DND-41 (cell line): ENCODE data around the gene EGFL8.

Experiments used
- ATAC-seq: fragments of 200-7000 bp; cut with Tn5 transposase; 3 replicates; pipeline ENCODE4 v1.9.1; 2021; ENCODE audit warnings: low read depth; ENCODE audit not compliant: insufficient read depth
- DNase-seq: peaks from one replicate; pipeline ENCODE4 v3.0.0-alpha.2; 2020
- H2AFZ ChIP-seq: 2 replicates; pipeline ENCODE4 v1.6.0; 2012; ENCODE audit warnings: low read depth, low read length
- H3K27ac ChIP-seq: 2 replicates; pipeline ENCODE4 v1.5.1; 2012; ENCODE audit warnings: low read length, inconsistent platforms
- H3K27me3 ChIP-seq: fragments of 200-600 bp; sonication (generic); 2 replicates; pipeline ENCODE4 v1.6.0; 2012; ENCODE audit warnings: low read length, mild to moderate bottlenecking, inconsistent platforms; ENCODE audit not compliant: insufficient read depth, poor library complexity
- H3K36me3 ChIP-seq: 2 replicates; pipeline ENCODE4 v1.5.1; 2012; ENCODE audit warnings: low read length, inconsistent platforms; ENCODE audit not compliant: insufficient read depth
- H3K4me1 ChIP-seq: 2 replicates; pipeline ENCODE4 v1.5.1; 2012; ENCODE audit warnings: mild to moderate bottlenecking, low read length; ENCODE audit not compliant: insufficient read depth
- H3K4me2 ChIP-seq: 2 replicates; pipeline ENCODE4 v1.6.0; 2012; ENCODE audit warnings: mild to moderate bottlenecking, moderate library complexity, low read length, inconsistent platforms; ENCODE audit not compliant: insufficient read depth
- H3K4me3 ChIP-seq, 2 experiments: fragments of 200-600 bp in 1 of 2; shearing (Covaris generic) in 1 of 2; 2 replicates each; pipeline ENCODE4 v1.5.1; 2012 to 2016; ENCODE audit warnings: inconsistent platforms in 2 of 2, low read length in 2 of 2, mild to moderate bottlenecking in 2 of 2, low read depth in 1 of 2, moderate library complexity in 1 of 2
- H3K79me2 ChIP-seq: 2 replicates; pipeline ENCODE4 v1.6.0; 2012; ENCODE audit warnings: low read length, inconsistent platforms; ENCODE audit not compliant: insufficient read depth
- H3K9ac ChIP-seq: 2 replicates; pipeline ENCODE4 v1.6.0; 2012; ENCODE audit warnings: low read depth, mild to moderate bottlenecking, inconsistent platforms, low read length, moderate library complexity
- H3K9me3 ChIP-seq: 2 replicates; pipeline ENCODE4 v1.5.1; 2012; ENCODE audit warnings: low read length, moderate library complexity, mild to moderate bottlenecking, inconsistent platforms; ENCODE audit not compliant: insufficient read depth, severe bottlenecking
- H4K20me1 ChIP-seq: 2 replicates; pipeline ENCODE4 v1.6.0; 2012; ENCODE audit warnings: low read length; ENCODE audit not compliant: insufficient read depth
- CTCF ChIP-seq: IDR thresholded peaks from 2 replicates; pipeline ENCODE4 v1.5.1; 2012; ENCODE audit warnings: borderline replicate concordance, low read length, moderate library complexity, mild to moderate bottlenecking; ENCODE audit not compliant: poor library complexity, severe bottlenecking; ENCODE audit errors: extremely low read depth
- EZH2 ChIP-seq: IDR thresholded peaks from 3 replicates; pipeline ENCODE4 v1.6.1; 2012; ENCODE audit warnings: borderline replicate concordance, low read depth, mild to moderate bottlenecking, moderate library complexity, low read length, inconsistent platforms; ENCODE audit not compliant: severe bottlenecking

The EGFL8 gene

GRCh38 chr6:32164295-32164694, at the start of gene EGFL8:
Gene EGFL8, plus strand, starts transcription at chr6:32164595. Its CDS starts 1,571 bp downstream, at chr6:32166166.
- H3K4me3 ChIP-seq = no peak within 1 kb of the TSS
- H3K27me3 ChIP-seq = no peaks in the 10 kb centered on the region
- no peaks in the 10 kb centered on the region for H3K4me1 ChIP-seq
- no peak within 1 kb of the TSS for H3K4me2 ChIP-seq
- no peak for ATAC-seq
- TF ChIP-seq EZH2 (no peak), CTCF (no peak)
- no peak within 1 kb of the TSS; the same call in 1 of the 2 replicates for H3K27ac ChIP-seq
- H3K36me3 ChIP-seq = peaks cover 43% of the 10 kb centered on the region
- no peak within 1 kb of the TSS for H3K9ac ChIP-seq
- no peaks in the 10 kb centered on the region for H3K9me3 ChIP-seq
- H4K20me1 ChIP-seq = no peaks in the 10 kb centered on the region
- no peak within 1 kb of the TSS for H2AFZ ChIP-seq
- no peak for DNase-seq
- no peaks in the 10 kb centered on the region for H3K79me2 ChIP-seq

GRCh38 chr6:32114796-32115195, 49.6 kb upstream of the EGFL8 start:
- Histone ChIP-seq H3K27ac (no peak overlapping the region), H3K4me1 (no peaks in the 10 kb centered on the region)

GRCh38 chr6:32115623-32116022, 48.8 kb upstream of the EGFL8 start:
- ATAC-seq = no peak
- no peak for TF ChIP-seq EZH2
- no peak for TF ChIP-seq CTCF
- H3K36me3 ChIP-seq = peaks cover 48% of the 10 kb centered on the region

More at GRCh38 chr6:32114796-32115195, 49.6 kb upstream of the EGFL8 start:
- H3K36me3 ChIP-seq = peaks cover 44% of the 10 kb centered on the region
- DNase-seq (no peak), ATAC-seq (no peak)
- H3K9ac ChIP-seq = no peak overlapping the region
- no peak overlapping the region for H3K4me3 ChIP-seq
- no peaks in the 10 kb centered on the region for H3K27me3 ChIP-seq
- H4K20me1 ChIP-seq = 0 out of 2 replicates have a peak, but pooled peaks cover 2% of the 10 kb centered on the region
- no peak overlapping the region for H3K4me2 ChIP-seq
- no peaks in the 10 kb centered on the region for H3K79me2 ChIP-seq
- H2AFZ ChIP-seq = no peak overlapping the region
- no peak for TF ChIP-seq EZH2
- no peak for TF ChIP-seq CTCF
- no peaks in the 10 kb centered on the region for H3K9me3 ChIP-seq

GRCh38 chr6:32116674-32117073, 47.7 kb upstream of the EGFL8 start:
- TF ChIP-seq EZH2 (no peak), CTCF (peak; percentile 71)
- H3K4me2 ChIP-seq = no peak overlapping the region
- H3K9me3 ChIP-seq = no peaks in the 10 kb centered on the region
- DNase-seq = peak; percentile 45
- peak; percentile 70; the same call in 2 of the 3 replicates for ATAC-seq
- H3K79me2 ChIP-seq = no peaks in the 10 kb centered on the region
- peaks cover 57% of the 10 kb centered on the region for H3K36me3 ChIP-seq
- H3K27ac ChIP-seq = no peak overlapping the region
- no peak overlapping the region for H2AFZ ChIP-seq
- H3K27me3 ChIP-seq = no peaks in the 10 kb centered on the region
- H4K20me1 ChIP-seq = 0 out of 2 replicates have a peak, but pooled peaks cover 2% of the 10 kb centered on the region
- H3K4me3 ChIP-seq = no peak overlapping the region
- H3K4me1 ChIP-seq = no peaks in the 10 kb centered on the region
- H3K9ac ChIP-seq = no peak overlapping the region

More at GRCh38 chr6:32115623-32116022, 48.8 kb upstream of the EGFL8 start:
- H4K20me1 ChIP-seq = 0 out of 2 replicates have a peak, but pooled peaks cover 2% of the 10 kb centered on the region
- no peak overlapping the region for H3K4me3 ChIP-seq
- no peaks in the 10 kb centered on the region for H3K79me2 ChIP-seq
- H3K9ac ChIP-seq = no peak overlapping the region
- H3K27ac ChIP-seq = no peak overlapping the region
- no peaks in the 10 kb centered on the region for H3K27me3 ChIP-seq
- no peaks in the 10 kb centered on the region for H3K9me3 ChIP-seq
- no peaks in the 10 kb centered on the region for H3K4me1 ChIP-seq
- no peak overlapping the region for H3K4me2 ChIP-seq
- H2AFZ ChIP-seq = no peak overlapping the region
- DNase-seq = no peak
